Esophagus muscularis mucosa (tissue), 3 donors: ENCODE data around the gene RUNX3.

Source experiments
- POLR2A ChIP-seq: fragments of 450-650 bp; IDR thresholded peaks from one replicate; pipeline ENCODE4 v1.6.1; 2017; ENCODE audit warnings: antibody characterized with exemption, moderate library complexity, mild to moderate bottlenecking, low read depth
- TF ChIP-seq, protein P1 (sequence below), 3 experiments: fragments of 200-600 bp in 2 of 3; fragments of 450-650 bp in 1 of 3; sonication (generic) in 2 of 3; IDR thresholded peaks; one replicate each; pipeline ENCODE4 v1.5.1; 2017 to 2019; ENCODE audit warnings: antibody characterized with exemption in 3 of 3, mild to moderate bottlenecking in 2 of 3, moderate library complexity in 1 of 3

DNA sequence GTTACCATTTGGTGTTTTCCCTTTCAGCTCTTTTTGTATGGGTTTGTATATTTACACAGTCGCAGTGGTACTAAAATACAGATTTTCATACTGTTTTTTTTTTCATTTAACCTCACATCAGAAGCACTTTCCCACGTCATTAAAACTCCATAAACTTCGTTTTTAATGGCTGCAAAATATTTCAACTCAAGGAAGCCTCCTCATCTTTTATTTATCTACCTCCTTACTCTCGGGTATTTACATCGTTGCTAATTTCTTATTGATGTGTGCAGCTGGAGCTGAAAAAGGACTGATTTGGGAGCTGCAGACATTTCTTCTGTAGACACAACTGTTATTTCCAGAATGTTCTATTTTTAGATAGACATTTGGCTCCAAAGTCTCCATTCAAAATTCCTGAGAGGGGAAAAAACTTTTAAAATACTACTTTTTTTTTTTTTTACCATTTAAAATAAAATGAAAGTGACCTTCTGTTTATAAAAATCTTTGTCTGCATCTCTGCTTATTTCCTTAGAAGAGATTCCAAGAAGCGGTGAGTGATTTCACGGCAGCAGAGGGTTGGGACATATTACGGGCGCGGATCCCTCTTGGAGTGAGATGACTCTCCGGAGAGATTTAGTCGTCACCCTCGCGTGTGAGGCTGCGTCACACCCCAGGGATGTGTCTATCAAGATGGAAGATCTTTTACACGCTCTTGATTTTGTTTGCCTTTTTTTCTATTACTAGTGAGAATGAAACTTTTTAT, 10.1 kb downstream of the RUNX3 start:
- no peak for TF ChIP-seq POLR2A
- TF ChIP-seq, protein P1, sequence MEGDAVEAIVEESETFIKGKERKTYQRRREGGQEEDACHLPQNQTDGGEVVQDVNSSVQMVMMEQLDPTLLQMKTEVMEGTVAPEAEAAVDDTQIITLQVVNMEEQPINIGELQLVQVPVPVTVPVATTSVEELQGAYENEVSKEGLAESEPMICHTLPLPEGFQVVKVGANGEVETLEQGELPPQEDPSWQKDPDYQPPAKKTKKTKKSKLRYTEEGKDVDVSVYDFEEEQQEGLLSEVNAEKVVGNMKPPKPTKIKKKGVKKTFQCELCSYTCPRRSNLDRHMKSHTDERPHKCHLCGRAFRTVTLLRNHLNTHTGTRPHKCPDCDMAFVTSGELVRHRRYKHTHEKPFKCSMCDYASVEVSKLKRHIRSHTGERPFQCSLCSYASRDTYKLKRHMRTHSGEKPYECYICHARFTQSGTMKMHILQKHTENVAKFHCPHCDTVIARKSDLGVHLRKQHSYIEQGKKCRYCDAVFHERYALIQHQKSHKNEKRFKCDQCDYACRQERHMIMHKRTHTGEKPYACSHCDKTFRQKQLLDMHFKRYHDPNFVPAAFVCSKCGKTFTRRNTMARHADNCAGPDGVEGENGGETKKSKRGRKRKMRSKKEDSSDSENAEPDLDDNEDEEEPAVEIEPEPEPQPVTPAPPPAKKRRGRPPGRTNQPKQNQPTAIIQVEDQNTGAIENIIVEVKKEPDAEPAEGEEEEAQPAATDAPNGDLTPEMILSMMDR (IDR thresholded peaks at IDR 0.05) = no peak
